ENCODE measurements around the gene CCIN. TPM values are rescaled to one million over a fixed set of nuclear protein-coding genes. Genes with fewer than 3 reads are reported as not detected.

The CCIN gene
- total RNA-seq, 4 donors from 2014 or later: 0.34 to 0.49 (median 0.38) TPM; not detected in 1

GRCh38 chr9:36214571-36214970, 45.4 kb downstream of the CCIN start:
- TF ChIP-seq, protein P1, sequence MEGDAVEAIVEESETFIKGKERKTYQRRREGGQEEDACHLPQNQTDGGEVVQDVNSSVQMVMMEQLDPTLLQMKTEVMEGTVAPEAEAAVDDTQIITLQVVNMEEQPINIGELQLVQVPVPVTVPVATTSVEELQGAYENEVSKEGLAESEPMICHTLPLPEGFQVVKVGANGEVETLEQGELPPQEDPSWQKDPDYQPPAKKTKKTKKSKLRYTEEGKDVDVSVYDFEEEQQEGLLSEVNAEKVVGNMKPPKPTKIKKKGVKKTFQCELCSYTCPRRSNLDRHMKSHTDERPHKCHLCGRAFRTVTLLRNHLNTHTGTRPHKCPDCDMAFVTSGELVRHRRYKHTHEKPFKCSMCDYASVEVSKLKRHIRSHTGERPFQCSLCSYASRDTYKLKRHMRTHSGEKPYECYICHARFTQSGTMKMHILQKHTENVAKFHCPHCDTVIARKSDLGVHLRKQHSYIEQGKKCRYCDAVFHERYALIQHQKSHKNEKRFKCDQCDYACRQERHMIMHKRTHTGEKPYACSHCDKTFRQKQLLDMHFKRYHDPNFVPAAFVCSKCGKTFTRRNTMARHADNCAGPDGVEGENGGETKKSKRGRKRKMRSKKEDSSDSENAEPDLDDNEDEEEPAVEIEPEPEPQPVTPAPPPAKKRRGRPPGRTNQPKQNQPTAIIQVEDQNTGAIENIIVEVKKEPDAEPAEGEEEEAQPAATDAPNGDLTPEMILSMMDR (IDR thresholded peaks at IDR 0.05; ENCODE audit: low read depth): no peak

- TF ChIP-seq, protein P1 (IDR thresholded peaks at IDR 0.05; ENCODE audit: low read depth): no peak
Measured at GRCh38 chr9:36217256-36217968, 48.2 kb downstream of the CCIN start.

- TF ChIP-seq, protein P1 (IDR thresholded peaks at IDR 0.05; ENCODE audit: low read depth): no peak
Measured at GRCh38 chr9:36218011-36218410, 48.8 kb downstream of the CCIN start.

- TF ChIP-seq, protein P1 (IDR thresholded peaks at IDR 0.05; ENCODE audit: low read depth): no peak
Measured at GRCh38 chr9:36218411-36218901, 49.3 kb downstream of the CCIN start.

Other genes with a start within 250 kb of the CCIN start
- not detected for gene OR2S2, start 211.2 kb upstream of the CCIN start, total RNA-seq
- gene RECK, start 132.5 kb upstream of the CCIN start, total RNA-seq: 10 to 100 TPM; 17.0 to 28.0 (median 21.2) TPM
- gene GLIPR2, start 32.7 kb upstream of the CCIN start, total RNA-seq: 10 to 100 TPM; 15.5 to 86.4 (median 40.7) TPM
- gene CLTA, start 21.5 kb downstream of the CCIN start, total RNA-seq: 100 to 1,000 TPM; 155 to 207 (median 175) TPM
- gene GNE, start 89.1 kb downstream of the CCIN start, total RNA-seq: 10 to 100 TPM; 30.4 to 36.0 (median 35.2) TPM
- gene RNF38, start 230.9 kb downstream of the CCIN start, total RNA-seq: 10 to 100 TPM; 29.1 to 48.3 (median 32.7) TPM

Data from subcutaneous adipose tissue (tissue), 4 donors.